Fibroblast of the aortic adventitia (primary cell): ENCODE results near the gene NFATC3. TPM values are rescaled to one million over a fixed set of nuclear protein-coding genes. Genes with fewer than 3 reads are reported as not detected.

Source experiments
- DNase-seq: peaks from one replicate; pipeline ENCODE4 v3.0.0-alpha.2; 2010; ENCODE audit warnings: low read depth
- H3K4me3 ChIP-seq: 2 replicates; pipeline ENCODE4 v1.5.1; 2011; ENCODE audit warnings: low read depth, mild to moderate bottlenecking, control low read depth, low read length, moderate library complexity
- total RNA-seq: library from RNA; depleted of rRNA; stranded (reverse); fragments of >200 nt; gene quantifications from 2 replicates; pipeline ENCODE4 v1.2.3, GENCODE V29; 2012; ENCODE audit warnings: low replicate concordance
- TF ChIP-seq, protein P1 (sequence below): IDR thresholded peaks from 2 replicates; pipeline ENCODE4 v1.5.1; 2011; ENCODE audit warnings: mild to moderate bottlenecking, low read length, control low read depth, inconsistent platforms; ENCODE audit not compliant: insufficient read depth

Gene NFATC3
- total RNA-seq, 1 donor: 36.3 TPM

DNA sequence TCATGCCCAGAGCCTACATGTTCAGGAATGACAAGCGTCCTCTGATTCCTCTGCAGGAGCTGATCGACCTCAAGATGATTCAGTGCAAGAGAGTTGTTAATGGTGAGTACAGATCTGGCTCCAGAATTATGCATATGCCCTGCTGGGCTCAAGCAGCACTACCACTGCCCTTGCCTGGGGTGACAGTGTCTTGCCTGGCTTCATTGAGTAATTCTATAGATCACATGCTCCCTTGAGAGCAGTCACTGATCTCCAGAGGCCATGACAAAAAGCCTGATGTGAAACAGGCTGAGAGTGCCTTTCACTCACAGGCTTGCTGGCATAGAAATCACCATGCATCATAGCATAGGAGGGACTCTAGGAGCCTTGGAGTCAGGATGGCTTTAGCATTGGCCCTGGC lies 35.7 kb upstream of the NFATC3 start:
- DNase-seq: no peak
- H3K4me3 ChIP-seq: no peak overlapping the region
- TF ChIP-seq, protein P1, sequence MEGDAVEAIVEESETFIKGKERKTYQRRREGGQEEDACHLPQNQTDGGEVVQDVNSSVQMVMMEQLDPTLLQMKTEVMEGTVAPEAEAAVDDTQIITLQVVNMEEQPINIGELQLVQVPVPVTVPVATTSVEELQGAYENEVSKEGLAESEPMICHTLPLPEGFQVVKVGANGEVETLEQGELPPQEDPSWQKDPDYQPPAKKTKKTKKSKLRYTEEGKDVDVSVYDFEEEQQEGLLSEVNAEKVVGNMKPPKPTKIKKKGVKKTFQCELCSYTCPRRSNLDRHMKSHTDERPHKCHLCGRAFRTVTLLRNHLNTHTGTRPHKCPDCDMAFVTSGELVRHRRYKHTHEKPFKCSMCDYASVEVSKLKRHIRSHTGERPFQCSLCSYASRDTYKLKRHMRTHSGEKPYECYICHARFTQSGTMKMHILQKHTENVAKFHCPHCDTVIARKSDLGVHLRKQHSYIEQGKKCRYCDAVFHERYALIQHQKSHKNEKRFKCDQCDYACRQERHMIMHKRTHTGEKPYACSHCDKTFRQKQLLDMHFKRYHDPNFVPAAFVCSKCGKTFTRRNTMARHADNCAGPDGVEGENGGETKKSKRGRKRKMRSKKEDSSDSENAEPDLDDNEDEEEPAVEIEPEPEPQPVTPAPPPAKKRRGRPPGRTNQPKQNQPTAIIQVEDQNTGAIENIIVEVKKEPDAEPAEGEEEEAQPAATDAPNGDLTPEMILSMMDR: no peak

DNA sequence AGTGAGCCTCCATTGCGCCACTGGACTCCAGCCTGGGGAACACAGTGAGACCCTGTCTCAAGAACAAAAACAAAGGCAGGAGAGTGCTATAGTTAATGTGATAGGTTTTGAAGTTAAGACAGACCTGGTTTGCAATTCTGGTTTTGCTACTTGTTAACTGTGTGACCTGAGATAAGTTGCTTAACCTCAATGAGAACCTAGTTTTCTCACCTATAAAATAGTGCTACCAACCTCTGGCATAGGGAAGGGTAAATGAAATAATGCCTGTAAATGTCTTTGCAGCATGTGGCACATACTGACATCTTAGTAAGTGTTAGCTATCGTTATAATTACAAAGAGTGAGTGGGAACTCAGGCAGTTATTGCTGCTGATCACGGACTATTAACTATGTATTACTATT lies 29.8 kb upstream of the NFATC3 start:
- no peak for DNase-seq
- TF ChIP-seq, protein P1: no peak
- no peak overlapping the region for H3K4me3 ChIP-seq

DNA sequence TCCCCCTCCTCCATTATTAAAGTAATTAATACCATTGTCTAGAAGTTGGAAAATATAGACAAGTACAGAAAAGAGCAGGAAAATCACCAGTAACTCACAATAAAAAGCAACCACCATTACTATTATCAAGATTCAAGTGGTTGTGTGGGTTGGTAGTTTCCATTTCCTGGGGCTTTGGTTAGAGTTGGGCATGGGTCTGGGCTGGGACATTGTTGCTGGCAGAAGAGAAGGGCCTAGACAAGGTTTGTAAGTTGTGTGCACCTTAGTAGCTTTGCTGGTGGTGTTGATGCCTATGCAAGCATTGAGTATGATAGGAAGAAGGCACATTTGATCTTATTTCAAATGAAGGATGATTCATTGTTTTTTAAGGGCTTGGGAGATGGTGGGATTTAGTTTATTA lies 25.4 kb upstream of the NFATC3 start:
- H3K4me3 ChIP-seq: no peak overlapping the region
- no peak for DNase-seq
- TF ChIP-seq, protein P1: no peak

DNA sequence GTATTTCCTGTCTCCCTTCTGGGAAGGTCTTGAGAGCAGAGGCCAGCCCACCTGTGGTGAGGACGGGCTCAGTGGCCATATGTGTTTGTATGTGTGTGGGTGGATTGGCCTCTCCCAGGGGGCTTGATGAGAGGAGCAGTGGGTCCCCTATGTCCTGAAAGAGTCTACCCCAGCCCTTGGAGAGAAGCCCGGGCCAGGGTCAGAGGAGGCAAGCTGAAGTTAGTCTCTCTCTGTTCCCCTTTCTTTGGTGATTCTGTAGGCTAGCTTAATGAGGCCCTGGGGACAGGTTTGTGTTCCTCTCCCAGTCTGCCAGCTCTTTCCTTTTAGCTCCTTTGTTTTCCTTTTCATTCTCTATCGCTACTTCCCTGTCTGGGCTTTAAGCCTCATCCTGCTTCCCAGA lies 23.8 kb upstream of the NFATC3 start:
- no peak overlapping the region for H3K4me3 ChIP-seq
- DNase-seq: no peak
- TF ChIP-seq, protein P1: no peak

DNA sequence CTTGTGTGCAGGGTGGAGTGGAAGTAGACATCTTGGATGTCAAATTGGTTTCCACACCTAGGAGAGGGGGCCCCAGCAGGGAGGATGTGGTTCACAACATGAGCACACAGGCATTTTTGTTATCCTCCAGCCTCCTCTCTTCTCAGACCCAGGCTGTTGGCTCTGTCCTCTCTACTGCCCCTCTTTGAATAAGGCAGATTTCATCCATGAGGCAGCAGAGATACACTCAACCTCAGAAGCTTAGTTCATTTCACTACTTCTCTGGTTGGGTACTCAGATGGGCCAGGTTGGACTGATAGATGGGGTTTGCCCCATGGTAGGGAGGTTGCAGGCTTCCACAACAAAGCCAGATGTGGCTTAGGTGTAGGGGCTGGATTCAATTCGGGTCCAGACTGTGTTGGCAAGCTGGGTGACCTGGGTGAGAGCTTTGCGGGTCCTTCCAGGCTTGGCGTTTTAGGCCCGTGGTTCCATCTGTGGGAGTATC lies 22.2 kb upstream of the NFATC3 start:
- TF ChIP-seq, protein P1: no peak
- no peak overlapping the region for H3K4me3 ChIP-seq
- no peak for DNase-seq

DNA sequence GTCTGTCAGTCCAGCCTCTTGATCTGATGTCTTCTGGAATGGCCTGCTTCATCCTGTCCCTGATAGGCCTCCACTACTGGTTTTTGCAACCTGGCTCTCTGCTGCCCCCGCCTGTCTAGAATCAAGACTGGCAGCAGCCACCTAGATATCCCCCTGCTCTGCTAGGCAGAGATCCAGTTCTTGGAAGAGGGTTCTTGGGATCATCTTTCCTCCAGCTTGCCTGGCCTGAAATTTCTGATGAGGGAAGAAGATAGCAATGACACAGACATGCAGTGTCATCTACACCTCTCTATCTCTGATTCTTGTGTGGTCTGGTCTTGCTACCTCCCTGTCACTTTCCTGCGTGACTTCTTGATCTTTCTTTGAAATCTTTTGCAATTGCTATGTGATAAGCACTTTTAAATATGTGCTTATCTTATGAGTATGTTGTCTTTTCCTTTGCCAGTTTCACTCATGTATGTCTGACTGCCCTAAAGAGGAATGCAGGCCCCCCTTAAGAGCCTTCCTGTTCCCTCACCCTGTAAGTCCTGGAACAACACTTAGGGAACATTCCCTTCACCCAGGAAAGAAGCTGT lies 20.3 kb upstream of the NFATC3 start:
- H3K4me3 ChIP-seq: no peak overlapping the region
- peak; percentile 95 for DNase-seq
- TF ChIP-seq, protein P1: peak; percentile 89

DNA sequence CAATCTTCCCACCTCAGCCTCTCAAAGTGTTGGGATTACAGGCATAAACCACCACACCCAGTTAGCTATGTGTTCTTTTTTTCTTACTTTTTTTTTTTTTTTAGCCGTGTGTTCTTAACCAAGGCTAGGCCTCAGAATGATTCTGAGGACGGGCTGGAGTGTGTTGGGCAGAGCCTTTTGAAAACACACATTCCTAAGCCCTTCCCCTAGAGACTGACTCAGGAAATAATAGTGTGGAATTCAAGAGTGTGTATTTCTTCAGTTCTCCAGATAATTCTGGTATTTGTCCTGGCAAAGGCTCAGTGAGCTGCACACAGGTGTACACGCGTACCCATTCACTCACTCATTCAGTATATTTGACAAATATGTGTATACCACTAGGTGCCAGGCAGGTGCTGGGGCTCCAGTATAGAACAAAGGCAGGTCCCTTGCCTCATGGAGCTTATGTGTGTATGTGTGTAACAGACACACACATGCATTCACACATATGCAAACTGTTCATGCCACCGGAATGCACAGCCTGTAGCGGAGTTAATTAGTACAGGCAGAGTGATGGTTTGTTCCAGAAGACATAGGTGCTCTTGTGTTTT lies 19.4 kb upstream of the NFATC3 start:
- H3K4me3 ChIP-seq: no peak overlapping the region
- peak; percentile 97 for DNase-seq
- TF ChIP-seq, protein P1: peak; percentile 6
